ENCODE data around the gene NPTX1.

GRCh38 chr17:80480248-80480647 lies 3.8 kb upstream of the NPTX1 start:
- TF ChIP-seq, protein P1, sequence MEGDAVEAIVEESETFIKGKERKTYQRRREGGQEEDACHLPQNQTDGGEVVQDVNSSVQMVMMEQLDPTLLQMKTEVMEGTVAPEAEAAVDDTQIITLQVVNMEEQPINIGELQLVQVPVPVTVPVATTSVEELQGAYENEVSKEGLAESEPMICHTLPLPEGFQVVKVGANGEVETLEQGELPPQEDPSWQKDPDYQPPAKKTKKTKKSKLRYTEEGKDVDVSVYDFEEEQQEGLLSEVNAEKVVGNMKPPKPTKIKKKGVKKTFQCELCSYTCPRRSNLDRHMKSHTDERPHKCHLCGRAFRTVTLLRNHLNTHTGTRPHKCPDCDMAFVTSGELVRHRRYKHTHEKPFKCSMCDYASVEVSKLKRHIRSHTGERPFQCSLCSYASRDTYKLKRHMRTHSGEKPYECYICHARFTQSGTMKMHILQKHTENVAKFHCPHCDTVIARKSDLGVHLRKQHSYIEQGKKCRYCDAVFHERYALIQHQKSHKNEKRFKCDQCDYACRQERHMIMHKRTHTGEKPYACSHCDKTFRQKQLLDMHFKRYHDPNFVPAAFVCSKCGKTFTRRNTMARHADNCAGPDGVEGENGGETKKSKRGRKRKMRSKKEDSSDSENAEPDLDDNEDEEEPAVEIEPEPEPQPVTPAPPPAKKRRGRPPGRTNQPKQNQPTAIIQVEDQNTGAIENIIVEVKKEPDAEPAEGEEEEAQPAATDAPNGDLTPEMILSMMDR (IDR thresholded peaks at IDR 0.05) = no peak
- no peak for TF ChIP-seq POLR2A (IDR thresholded peaks at IDR 0.05)

Measured in gastroesophageal sphincter (tissue), 3 donors.